SIG-M5 treated with dmso at 0.1 percent for 504 hours (cell line): ENCODE results near the gene C6orf58.
"Not testable (repeated sequence)": the region's sequence is repeated elsewhere in the genome, so short reads cannot be mapped to it uniquely, and the experiment has no call there.

Experiments used
- DNase-seq: peaks from one replicate; lab custom pipeline; 2025; ENCODE audit not compliant: unreplicated experiment; lab: John Stamatoyannopoulos, UW

C6orf58 gene

GRCh38 chr6:127590344-127590743 lies 13.4 kb downstream of the C6orf58 start:
- DNase-seq: no peak

DNA sequence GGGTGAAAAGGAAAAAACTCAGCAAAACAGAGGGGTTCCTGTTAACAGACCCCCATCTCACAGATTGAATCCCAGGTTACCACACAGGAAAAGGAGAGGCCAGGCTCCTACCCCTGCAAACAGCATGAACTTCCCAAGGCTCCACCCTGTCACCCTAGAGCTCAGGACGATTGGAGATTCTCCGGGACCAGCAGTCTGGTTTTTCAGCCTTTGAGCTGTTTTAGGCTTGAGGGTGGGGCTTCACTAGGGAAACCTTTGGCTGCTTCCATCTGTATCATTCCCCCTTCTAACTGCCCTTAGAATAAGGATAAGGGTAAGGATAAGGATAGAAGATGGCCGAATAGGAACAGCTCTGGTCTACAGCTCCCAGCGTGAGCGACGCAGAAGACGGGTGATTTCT lies 16.0 kb downstream of the C6orf58 start:
- DNase-seq: no peak

DNA sequence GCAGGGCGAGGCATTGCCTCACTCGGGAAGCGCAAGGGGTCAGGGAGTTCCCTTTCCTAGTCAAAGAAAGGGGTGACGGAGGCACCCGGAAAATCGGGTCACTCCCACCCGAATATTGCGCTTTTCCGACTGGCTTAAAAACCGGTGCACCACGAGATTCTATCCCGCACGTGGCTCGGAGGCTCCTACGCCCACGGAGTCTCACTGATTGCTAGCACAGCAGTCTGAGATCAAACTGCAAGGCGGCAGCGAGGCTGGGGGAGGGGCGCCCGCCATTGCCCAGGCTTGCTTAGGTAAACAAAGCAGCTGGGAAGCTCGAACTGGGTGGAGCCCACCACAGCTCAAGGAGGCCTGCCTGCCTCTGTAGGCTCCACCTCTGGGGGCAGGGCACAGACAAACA lies 16.5 kb downstream of the C6orf58 start:
- DNase-seq: not testable (repeated sequence)

DNA sequence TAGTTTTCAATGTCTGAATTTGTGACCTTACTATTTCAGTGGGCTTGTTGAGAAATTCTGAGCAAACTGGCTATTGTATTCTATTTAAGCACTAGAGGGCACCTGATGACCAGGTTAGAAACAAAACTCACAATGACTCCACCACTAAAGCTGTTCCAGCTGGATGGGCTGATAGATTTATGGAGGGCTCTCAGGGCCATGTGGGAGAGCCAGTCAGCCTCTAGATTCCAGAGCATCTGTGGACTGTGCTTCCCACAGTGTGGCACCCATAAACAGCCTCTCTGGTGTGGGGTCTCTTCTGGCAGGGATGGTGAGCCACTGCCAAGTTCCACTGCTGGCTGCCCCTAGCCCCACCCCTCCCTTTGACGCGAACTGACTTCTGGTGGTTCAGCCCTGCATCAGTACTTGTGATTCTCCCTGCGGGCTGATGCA lies 29.2 kb downstream of the C6orf58 start:
- peak; percentile 45 for DNase-seq

GRCh38 chr6:127608554-127609270 lies 31.7 kb downstream of the C6orf58 start:
- DNase-seq: no peak

GRCh38 chr6:127618729-127619128 lies 41.8 kb downstream of the C6orf58 start:
- DNase-seq: no peak

DNA sequence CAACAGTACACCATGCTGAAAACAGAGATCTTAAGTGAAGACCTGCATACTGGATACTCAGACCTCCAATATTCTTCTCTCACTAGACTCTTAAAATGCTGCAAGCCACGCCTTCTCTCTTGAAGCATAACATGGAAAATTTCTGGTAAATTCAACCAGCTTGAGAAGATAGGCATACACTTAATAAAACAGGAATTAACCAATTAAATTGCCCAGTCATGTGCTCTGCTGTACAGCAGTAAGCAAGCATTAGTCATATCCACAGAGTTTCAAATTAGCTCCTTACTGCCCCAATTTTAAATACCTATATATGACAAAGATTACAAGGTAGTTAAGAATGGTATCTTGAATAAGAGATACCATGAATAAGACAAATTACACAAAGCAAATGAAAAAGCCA lies 53.8 kb downstream of the C6orf58 start:
- no peak for DNase-seq

- no peak for DNase-seq
Observed at GRCh38 chr6:127634178-127634577, 57.2 kb downstream of the C6orf58 start.

DNA sequence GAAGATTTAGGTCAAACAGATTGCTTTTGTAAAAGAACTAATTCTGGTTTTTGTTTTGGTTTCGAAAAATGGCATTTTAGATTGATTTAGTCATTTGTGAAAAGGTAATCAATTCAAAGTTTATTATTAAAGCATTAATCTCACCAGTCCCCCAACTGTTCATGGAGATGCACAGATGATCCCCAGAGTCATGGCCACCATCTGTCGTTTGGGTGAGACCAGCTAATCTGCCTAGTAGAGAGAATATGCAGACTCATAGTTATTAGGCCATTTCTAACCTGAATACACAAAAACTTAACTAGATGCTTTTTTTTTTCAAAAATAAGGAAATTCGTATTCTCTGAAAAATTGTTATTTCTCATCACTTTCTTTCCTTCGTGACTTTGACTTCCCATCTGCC lies 58.1 kb downstream of the C6orf58 start:
- DNase-seq: no peak

DNA sequence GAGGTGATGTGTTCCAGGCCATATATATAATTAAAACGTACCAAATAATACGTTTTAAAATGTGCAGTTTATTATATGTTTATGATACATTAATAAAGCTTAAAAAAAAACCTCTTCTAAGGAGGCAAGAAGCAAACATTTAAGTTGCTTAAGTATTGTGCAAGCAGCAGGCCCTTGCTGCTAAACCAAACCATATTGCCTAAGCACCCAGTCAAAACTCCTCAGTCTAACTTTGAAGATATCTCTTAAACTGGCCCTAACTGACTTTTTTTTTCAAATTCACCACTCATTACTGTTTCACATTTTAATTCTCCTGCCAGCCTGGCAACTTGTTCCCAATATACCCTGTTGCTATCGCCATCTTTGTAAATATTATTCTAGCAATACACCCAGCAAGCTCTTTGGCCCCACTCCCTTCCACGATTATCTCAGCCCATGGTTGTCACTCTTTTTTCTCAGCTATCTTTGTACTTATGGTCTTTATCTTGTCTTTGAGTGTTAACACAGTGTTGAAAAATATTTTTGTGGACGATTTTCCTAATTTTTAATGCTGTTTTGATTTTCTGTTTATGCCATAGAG lies 60.9 kb downstream of the C6orf58 start:
- DNase-seq: peak; percentile 83
